Smooth muscle cell (in vitro differentiated cells): ENCODE results near the gene SLC22A15. TPM values are rescaled to one million over a fixed set of nuclear protein-coding genes. Genes with fewer than 3 reads are reported as not detected.
"Not testable (repeated sequence)": the region's sequence is repeated elsewhere in the genome, so short reads cannot be mapped to it uniquely, and the experiment has no call there.

Source experiments
- DNase-seq: peaks from one replicate; lab custom pipeline; 2025; ENCODE audit not compliant: unreplicated experiment; lab: John Stamatoyannopoulos, UW
- H2AFZ ChIP-seq: fragments of 200-600 bp; sonication (generic); 2 replicates; pipeline ENCODE4 v1.6.0; 2016; ENCODE audit warnings: antibody characterized with exemption, low read depth, mild to moderate bottlenecking
- H3F3A ChIP-seq: fragments of 200-600 bp; sonication (generic); 2 replicates; pipeline ENCODE4 v1.6.0; 2017; ENCODE audit warnings: antibody characterized with exemption, low read depth
- H3K27ac ChIP-seq: fragments of 200-600 bp; sonication (generic); 2 replicates; pipeline ENCODE4 v1.5.1; 2016; ENCODE audit warnings: low read depth, mild to moderate bottlenecking
- H3K27me3 ChIP-seq: fragments of 200-600 bp; sonication (generic); 2 replicates; pipeline ENCODE4 v1.6.1; 2016; ENCODE audit warnings: low read depth, mild to moderate bottlenecking
- H3K36me3 ChIP-seq: fragments of 200-600 bp; sonication (generic); 2 replicates; pipeline ENCODE4 v1.5.1; 2016; ENCODE audit warnings: low read depth
- H3K4me1 ChIP-seq: fragments of 200-600 bp; sonication (generic); 2 replicates; pipeline ENCODE4 v1.5.1; 2016; ENCODE audit warnings: low read depth
- H3K4me2 ChIP-seq: fragments of 200-600 bp; sonication (generic); 2 replicates; pipeline ENCODE4 v1.6.0; 2016; ENCODE audit warnings: mild to moderate bottlenecking
- H3K4me3 ChIP-seq: fragments of 200-600 bp; sonication (generic); 2 replicates; pipeline ENCODE4 v1.5.1; 2016; ENCODE audit warnings: mild to moderate bottlenecking
- H3K79me2 ChIP-seq: fragments of 200-600 bp; sonication (generic); 2 replicates; pipeline ENCODE4 v1.6.0; 2016; ENCODE audit warnings: low read depth, mild to moderate bottlenecking
- H3K9ac ChIP-seq: fragments of 200-600 bp; sonication (generic); 2 replicates; pipeline ENCODE4 v1.6.0; 2016; ENCODE audit warnings: low read depth
- H3K9me3 ChIP-seq: fragments of 200-600 bp; sonication (generic); replicated peaks from 2 replicates; pipeline ENCODE4 v1.5.1; 2016; ENCODE audit warnings: low read depth
- H4K20me1 ChIP-seq: fragments of 200-600 bp; sonication (generic); 2 replicates; pipeline ENCODE4 v1.6.0; 2016; ENCODE audit warnings: low read depth
- WGBS: methylation state at CpG from one replicate; pipeline ENCODE4 v1.1.7; 2016; ENCODE audit warnings: low lambda C conversion rate; 5-methylcytosine and 5-hydroxymethylcytosine counted together
- polyA plus RNA-seq: library from polyadenylated mRNA; unstranded; fragments of >200 nt; fragmentation: Nextera tagmentation; extraction: Ambion mirVana; gene quantifications from 2 replicates; pipeline ENCODE4 v1.2.1, GENCODE V29; 2016
- total RNA-seq: library from RNA; depleted of rRNA; stranded (reverse); fragments of >200 nt; gene quantifications from 2 replicates; pipeline ENCODE4 v1.2.3, GENCODE V29; 2014
- TF ChIP-seq, protein P1 (sequence below): fragments of 200-600 bp; sonication (generic); IDR thresholded peaks from 2 replicates; pipeline ENCODE4 v1.5.1; 2017; ENCODE audit warnings: borderline replicate concordance, mild to moderate bottlenecking, antibody characterized with exemption; ENCODE audit not compliant: insufficient read depth, poor library complexity, severe bottlenecking

SLC22A15 gene
- total and polyA plus RNA-seq, 2 experiments from 2014 or later, result 1.00 to 3.2 TPM

DNA sequence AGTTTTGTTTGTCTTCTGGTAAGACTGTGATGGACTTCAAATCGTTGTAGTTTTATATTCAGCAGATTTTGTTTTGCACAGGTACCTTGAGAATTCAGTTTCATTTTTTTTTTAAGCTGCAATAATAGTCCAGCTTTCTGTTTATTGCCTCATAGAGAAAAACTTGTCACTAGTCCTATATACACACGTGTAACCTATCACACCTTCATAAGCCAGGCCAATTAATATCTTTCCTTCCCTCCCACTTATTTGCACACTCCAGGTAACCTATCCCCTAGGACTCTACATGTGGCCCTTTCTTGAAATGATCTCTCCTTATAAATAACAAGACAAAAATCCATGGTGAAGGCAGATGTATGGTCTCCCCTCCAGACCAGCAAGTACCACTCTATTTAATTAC lies 62.4 kb downstream of the SLC22A15 start:
- Histone ChIP-seq H3F3A (no peaks in the 10 kb centered on the region), H4K20me1 (no peaks in the 10 kb centered on the region), H3K36me3 (peaks cover 11% of the 10 kb centered on the region), H3K79me2 (no peaks in the 10 kb centered on the region), H3K9me3 (no peaks in the 10 kb centered on the region), H3K4me3 (no peak overlapping the region), H2AFZ (no peak overlapping the region), H3K4me1 (peaks cover 7% of the 10 kb centered on the region), H3K27ac (no peak overlapping the region), H3K4me2 (no peak overlapping the region), H3K27me3 (no peaks in the 10 kb centered on the region), H3K9ac (no peak overlapping the region)
- TF ChIP-seq, protein P1, sequence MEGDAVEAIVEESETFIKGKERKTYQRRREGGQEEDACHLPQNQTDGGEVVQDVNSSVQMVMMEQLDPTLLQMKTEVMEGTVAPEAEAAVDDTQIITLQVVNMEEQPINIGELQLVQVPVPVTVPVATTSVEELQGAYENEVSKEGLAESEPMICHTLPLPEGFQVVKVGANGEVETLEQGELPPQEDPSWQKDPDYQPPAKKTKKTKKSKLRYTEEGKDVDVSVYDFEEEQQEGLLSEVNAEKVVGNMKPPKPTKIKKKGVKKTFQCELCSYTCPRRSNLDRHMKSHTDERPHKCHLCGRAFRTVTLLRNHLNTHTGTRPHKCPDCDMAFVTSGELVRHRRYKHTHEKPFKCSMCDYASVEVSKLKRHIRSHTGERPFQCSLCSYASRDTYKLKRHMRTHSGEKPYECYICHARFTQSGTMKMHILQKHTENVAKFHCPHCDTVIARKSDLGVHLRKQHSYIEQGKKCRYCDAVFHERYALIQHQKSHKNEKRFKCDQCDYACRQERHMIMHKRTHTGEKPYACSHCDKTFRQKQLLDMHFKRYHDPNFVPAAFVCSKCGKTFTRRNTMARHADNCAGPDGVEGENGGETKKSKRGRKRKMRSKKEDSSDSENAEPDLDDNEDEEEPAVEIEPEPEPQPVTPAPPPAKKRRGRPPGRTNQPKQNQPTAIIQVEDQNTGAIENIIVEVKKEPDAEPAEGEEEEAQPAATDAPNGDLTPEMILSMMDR, result no peak
- no peak for DNase-seq
- WGBS, result 47% methylated on average over 2 of the region's 2 CpGs

DNA sequence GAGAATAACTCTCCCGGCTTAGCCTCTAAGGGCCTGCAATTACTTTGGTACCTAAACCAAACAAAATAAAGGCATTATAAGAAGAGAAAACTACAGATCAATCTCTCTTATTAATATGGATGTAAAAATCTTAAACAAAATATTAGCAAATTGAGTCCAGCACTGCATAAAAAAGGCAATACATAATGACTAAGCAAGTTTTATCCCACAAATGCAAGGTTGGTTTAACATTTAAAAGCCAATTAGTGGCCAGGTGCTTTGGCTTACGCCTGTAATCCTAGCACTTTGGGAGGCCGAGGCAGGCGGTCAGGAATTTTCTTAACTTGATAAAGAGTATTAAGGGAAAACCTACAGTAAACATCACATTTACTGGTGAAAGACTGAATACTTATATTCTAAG lies 67.8 kb downstream of the SLC22A15 start:
- Histone ChIP-seq H3K27ac (no peak overlapping the region), H3K4me3 (no peak overlapping the region), H3F3A (no peaks in the 10 kb centered on the region), H3K4me2 (no peak overlapping the region), H3K4me1 (no peaks in the 10 kb centered on the region), H3K79me2 (no peaks in the 10 kb centered on the region), H3K27me3 (no peaks in the 10 kb centered on the region), H4K20me1 (no peaks in the 10 kb centered on the region), H3K36me3 (peaks cover 17% of the 10 kb centered on the region), H3K9ac (no peak overlapping the region), H3K9me3 (no peaks in the 10 kb centered on the region), H2AFZ (no peak overlapping the region)
- DNase-seq, result no peak
- 90% methylated on average over 4 of the region's 4 CpGs for WGBS
- TF ChIP-seq, protein P1, result no peak

DNA sequence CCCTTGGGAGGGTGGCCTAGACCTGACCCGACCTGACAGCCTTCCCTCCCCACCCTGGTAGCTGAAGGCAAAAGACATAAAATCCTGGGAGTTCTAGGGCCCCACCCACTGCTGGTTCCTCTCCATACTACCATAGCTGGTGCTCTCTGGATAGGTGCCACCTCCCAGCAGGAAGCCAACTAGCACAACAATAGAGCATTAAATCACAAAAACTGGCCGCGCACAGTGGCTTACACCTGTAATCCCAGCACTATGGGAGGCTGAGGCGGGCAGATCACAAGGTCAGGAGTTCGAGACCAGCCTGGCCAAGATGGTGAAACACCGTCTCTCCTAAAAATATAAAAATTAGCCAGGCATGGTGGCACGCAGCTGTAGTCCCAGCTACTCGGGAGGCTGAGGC lies 70.6 kb downstream of the SLC22A15 start:
- not testable (repeated sequence) for H3K9me3 ChIP-seq, H3K4me2 ChIP-seq, H3K4me1 ChIP-seq, H3K27me3 ChIP-seq, H3K79me2 ChIP-seq, H2AFZ ChIP-seq, H3K4me3 ChIP-seq, H3K27ac ChIP-seq, H4K20me1 ChIP-seq, H3K9ac ChIP-seq, DNase-seq, H3F3A ChIP-seq
- WGBS, result 94% methylated on average over 8 of the region's 8 CpGs
- peaks cover 17% of the 10 kb centered on the region for H3K36me3 ChIP-seq

DNA sequence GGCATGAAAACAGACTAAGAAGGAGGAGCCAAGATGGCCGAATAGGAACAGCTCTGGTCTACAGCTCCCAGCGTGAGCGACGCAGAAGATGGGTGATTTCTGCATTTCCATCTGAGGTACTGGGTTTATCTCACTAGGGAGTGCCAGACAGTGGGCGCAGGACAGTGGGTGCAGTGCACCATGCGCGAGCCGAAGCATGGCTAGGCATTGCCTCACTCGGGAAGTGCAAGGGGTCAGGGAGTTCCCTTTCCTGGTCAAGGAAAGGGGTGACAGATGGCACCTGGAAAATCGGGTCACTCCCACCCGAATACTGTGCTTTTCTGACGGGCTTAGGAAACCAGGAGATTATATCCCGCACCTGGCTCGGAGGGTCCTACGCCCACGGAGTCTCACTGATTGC lies 75.6 kb downstream of the SLC22A15 start:
- not testable (repeated sequence) for H3K9ac ChIP-seq, DNase-seq, H3K9me3 ChIP-seq, H3K4me2 ChIP-seq, H3F3A ChIP-seq, H3K27ac ChIP-seq, H4K20me1 ChIP-seq, H3K79me2 ChIP-seq, H2AFZ ChIP-seq, H3K27me3 ChIP-seq, H3K4me1 ChIP-seq, H3K4me3 ChIP-seq, H3K36me3 ChIP-seq
- WGBS, result 97% methylated on average over 16 of the region's 16 CpGs

DNA sequence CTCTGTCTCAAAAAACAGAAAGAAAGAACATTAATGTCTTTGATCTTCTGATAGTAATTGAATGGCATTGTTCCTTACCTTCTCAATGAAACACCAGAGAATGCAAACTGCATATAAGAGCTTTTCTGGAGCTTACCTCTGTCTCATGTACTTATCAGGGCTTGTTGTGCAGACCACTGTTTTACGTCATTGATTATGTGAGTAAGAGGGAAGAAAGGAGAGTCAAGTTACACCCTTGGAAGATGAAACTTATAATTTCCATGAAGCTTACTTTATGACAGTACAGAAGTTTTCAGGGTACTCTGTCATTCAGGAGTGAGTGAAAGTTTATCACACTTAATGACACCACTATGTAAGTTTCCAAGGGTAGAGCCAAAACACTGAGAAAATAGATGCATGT lies 85.9 kb downstream of the SLC22A15 start:
- TF ChIP-seq, protein P1, result no peak
- no peaks in the 10 kb centered on the region for H3K9me3 ChIP-seq
- no peaks in the 10 kb centered on the region for H4K20me1 ChIP-seq
- no peak overlapping the region for H3K4me2 ChIP-seq
- H3K4me1 ChIP-seq, result no peaks in the 10 kb centered on the region
- no peaks in the 10 kb centered on the region for H3F3A ChIP-seq
- WGBS, result 77% methylated on average over 1 of the region's 1 CpG
- H3K36me3 ChIP-seq, result no peaks in the 10 kb centered on the region
- no peaks in the 10 kb centered on the region for H3K27me3 ChIP-seq
- H2AFZ ChIP-seq, result no peak overlapping the region
- no peak for DNase-seq
- H3K27ac ChIP-seq, result no peak overlapping the region
- no peak overlapping the region for H3K9ac ChIP-seq
- no peak overlapping the region for H3K4me3 ChIP-seq
- no peaks in the 10 kb centered on the region for H3K79me2 ChIP-seq
